Trophoblast cell (in vitro differentiated cells and primary cell): ENCODE measurements around the gene RABGGTB.
"Not testable (repeated sequence)": the region's sequence is repeated elsewhere in the genome, so short reads cannot be mapped to it uniquely, and the experiment has no call there.

ENCODE experiments used
- DNase-seq, 2 donors: peaks; one replicate each; pipeline ENCODE4 v3.0.0-alpha.2; 2016
- H2AFZ ChIP-seq: 2 replicates; pipeline ENCODE4 v1.6.1; 2013; ENCODE audit warnings: low read length, moderate library complexity, mild to moderate bottlenecking; ENCODE audit not compliant: insufficient read depth, poor library complexity
- H2AK5ac ChIP-seq: 2 replicates; pipeline ENCODE4 v1.6.1; 2013; ENCODE audit warnings: mild to moderate bottlenecking, low read length
- H2BK120ac ChIP-seq: 2 replicates; pipeline ENCODE4 v1.6.1; 2013; ENCODE audit warnings: low read length, mild to moderate bottlenecking, moderate library complexity; ENCODE audit not compliant: insufficient read depth, poor library complexity
- H2BK12ac ChIP-seq: 2 replicates; pipeline ENCODE4 v1.6.1; 2013; ENCODE audit warnings: mild to moderate bottlenecking, low read length, moderate library complexity
- H2BK5ac ChIP-seq: 2 replicates; pipeline ENCODE4 v1.6.1; 2013; ENCODE audit warnings: low read length, low read depth, moderate library complexity, mild to moderate bottlenecking; ENCODE audit not compliant: poor library complexity
- H3K14ac ChIP-seq: 2 replicates; pipeline ENCODE4 v1.6.1; 2013; ENCODE audit warnings: mild to moderate bottlenecking, low read length
- H3K18ac ChIP-seq: 2 replicates; pipeline ENCODE4 v1.6.1; 2013; ENCODE audit warnings: mild to moderate bottlenecking, low read length
- H3K23ac ChIP-seq: 2 replicates; pipeline ENCODE4 v1.6.1; 2013; ENCODE audit warnings: low read length
- H3K27ac ChIP-seq: 2 replicates; pipeline ENCODE4 v1.5.1; 2013; ENCODE audit warnings: low read depth, mild to moderate bottlenecking, inconsistent platforms, low read length, moderate library complexity
- H3K27me3 ChIP-seq: 2 replicates; pipeline ENCODE4 v1.6.1; 2013; ENCODE audit warnings: inconsistent platforms, mild to moderate bottlenecking, low read length, moderate library complexity; ENCODE audit not compliant: insufficient read depth
- H3K36me3 ChIP-seq, 2 experiments: 1 replicate in 1 of 2; 2 replicates in 1 of 2; pipeline ENCODE4 v1.6.1; 2013; ENCODE audit warnings: low read length in 2 of 2, mild to moderate bottlenecking in 2 of 2, moderate library complexity in 1 of 2; ENCODE audit not compliant: insufficient read depth in 2 of 2, control insufficient read depth in 1 of 2
- H3K4ac ChIP-seq: 2 replicates; pipeline ENCODE4 v1.6.1; 2013; ENCODE audit warnings: low read depth, mild to moderate bottlenecking, low read length, moderate library complexity
- H3K4me1 ChIP-seq, 2 experiments: 1 replicate in 1 of 2; 2 replicates in 1 of 2; pipeline ENCODE4 v1.6.1; 2013; ENCODE audit warnings: low read length in 2 of 2, mild to moderate bottlenecking in 2 of 2, moderate library complexity in 1 of 2; ENCODE audit not compliant: insufficient read depth in 2 of 2, control insufficient read depth in 1 of 2
- H3K4me2 ChIP-seq: 2 replicates; pipeline ENCODE4 v1.6.1; 2013; ENCODE audit warnings: inconsistent platforms, mild to moderate bottlenecking, low read length, moderate library complexity
- H3K4me3 ChIP-seq: 2 replicates; pipeline ENCODE4 v1.5.1; 2013; ENCODE audit warnings: mild to moderate bottlenecking, low read depth, low read length, inconsistent platforms
- H3K79me1 ChIP-seq: one replicate; pipeline ENCODE4 v1.6.1; 2013; ENCODE audit warnings: low read length
- H3K79me2 ChIP-seq: 2 replicates; pipeline ENCODE4 v1.6.1; 2013; ENCODE audit warnings: low read length, mild to moderate bottlenecking; ENCODE audit not compliant: control insufficient read depth, insufficient read depth, poor library complexity
- H3K9ac ChIP-seq: 2 replicates; pipeline ENCODE4 v1.6.1; 2013; ENCODE audit warnings: mild to moderate bottlenecking, low read length
- H3K9me3 ChIP-seq: 2 replicates; pipeline ENCODE4 v1.6.1; 2013; ENCODE audit warnings: low read depth, mild to moderate bottlenecking, control low read depth, inconsistent platforms, low read length; ENCODE audit not compliant: insufficient read depth
- H4K12ac ChIP-seq: 2 replicates; pipeline ENCODE4 v1.6.1; 2013; ENCODE audit warnings: low read depth, mild to moderate bottlenecking, low read length, moderate library complexity
- H4K8ac ChIP-seq: 2 replicates; pipeline ENCODE4 v1.6.1; 2013; ENCODE audit warnings: low read depth, mild to moderate bottlenecking, low read length, moderate library complexity
- H4K91ac ChIP-seq: one replicate; pipeline ENCODE4 v1.6.1; 2013; ENCODE audit warnings: low read depth, mild to moderate bottlenecking, low read length, moderate library complexity
- WGBS: extraction: QIAGEN DNeasy Blood & Tissue Kit; methylation state at CpG from one replicate; pipeline ENCODE4 v1.1.7; 2013; ENCODE audit warnings: missing lambda C conversion rate; ENCODE audit not compliant: insufficient read length, insufficient coverage; ENCODE audit errors: extremely low coverage; 5-methylcytosine and 5-hydroxymethylcytosine counted together

The RABGGTB gene

DNA sequence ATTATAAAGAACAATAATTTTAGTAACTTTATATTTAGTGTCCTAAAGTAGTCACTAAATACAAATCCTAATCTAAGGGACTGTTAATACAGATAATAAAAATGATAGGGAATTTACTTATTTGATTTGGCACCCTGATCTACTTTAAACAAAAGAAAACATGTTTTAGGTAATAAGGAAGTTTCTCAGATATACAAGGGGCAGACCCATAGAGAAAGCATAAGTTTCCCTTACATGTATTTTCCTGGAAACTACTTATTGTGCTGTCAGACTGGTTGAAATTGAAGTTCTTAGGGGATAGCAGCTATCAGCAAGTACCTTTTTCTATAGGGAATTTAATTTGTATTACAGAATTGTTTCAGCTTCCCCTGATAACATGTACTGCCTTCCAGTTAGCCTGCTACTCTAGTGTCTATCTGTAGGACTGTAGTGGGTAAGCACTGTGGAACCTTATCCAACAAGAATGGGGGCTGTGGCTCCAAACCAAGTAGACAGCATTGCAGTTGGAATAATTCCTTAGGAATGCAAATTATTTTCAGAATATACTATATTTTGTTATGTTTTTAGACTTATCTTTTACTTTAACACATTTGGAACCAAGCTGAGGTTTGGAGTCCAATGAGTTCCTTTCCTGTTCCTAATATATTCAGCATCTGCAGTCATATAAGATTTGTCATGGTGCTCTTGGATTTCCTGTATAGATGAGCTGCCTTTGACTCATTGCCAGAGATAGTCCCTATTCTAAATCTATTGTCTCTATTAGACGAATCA, 25.3 kb downstream of the RABGGTB start:
- H2BK120ac ChIP-seq, result no peak overlapping the region
- H3K27ac ChIP-seq, result no peak overlapping the region
- H3K18ac ChIP-seq, result no peak overlapping the region
- H3K4me1 ChIP-seq, result no peaks in the 10 kb centered on the region
- no peak overlapping the region for H2BK5ac ChIP-seq
- H2AFZ ChIP-seq, result no peak overlapping the region
- no peak overlapping the region for H4K12ac ChIP-seq
- no peak overlapping the region for H3K23ac ChIP-seq
- no peak overlapping the region for H3K14ac ChIP-seq
- H4K91ac ChIP-seq, result no peak overlapping the region
- no peak overlapping the region for H2BK12ac ChIP-seq
- H3K4me2 ChIP-seq, result no peak overlapping the region
- no peak overlapping the region for H4K8ac ChIP-seq
- no peaks in the 10 kb centered on the region for H3K79me1 ChIP-seq
- H3K4me3 ChIP-seq, result no peak overlapping the region
- H3K9ac ChIP-seq, result no peak overlapping the region
- 100% methylated on average over 1 of the region's 1 CpG for WGBS
- H3K4ac ChIP-seq, result no peak overlapping the region
- H2AK5ac ChIP-seq, result no peak overlapping the region
- H3K79me2 ChIP-seq, result no peaks in the 10 kb centered on the region
- no peaks in the 10 kb centered on the region for H3K27me3 ChIP-seq
- H3K9me3 ChIP-seq, result no peaks in the 10 kb centered on the region
- H3K36me3 ChIP-seq, result no peaks in the 10 kb centered on the region
- no peak for DNase-seq

DNA sequence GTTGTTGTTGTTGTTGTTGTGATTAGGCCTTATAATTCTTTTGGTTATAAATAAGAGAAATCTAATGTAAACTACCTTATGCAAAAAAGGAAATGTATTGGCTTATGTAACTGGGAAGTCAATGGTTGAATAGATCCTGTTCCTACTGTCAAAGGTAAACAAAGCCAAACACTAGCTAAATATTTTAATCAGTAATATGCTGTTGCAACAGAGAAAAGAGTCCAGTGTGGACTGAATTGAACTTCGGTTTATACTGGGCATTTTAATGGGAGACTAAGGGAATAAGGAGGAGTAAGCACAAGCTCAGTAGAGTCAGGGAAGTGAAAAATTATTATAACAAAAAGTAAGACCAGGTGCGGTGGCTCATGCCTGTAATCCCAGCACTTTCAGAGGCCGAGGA, 26.0 kb downstream of the RABGGTB start:
- Histone ChIP-seq H3K9me3 (no peaks in the 10 kb centered on the region), H3K4me2 (no peak overlapping the region), H2AK5ac (no peak overlapping the region), H3K9ac (no peak overlapping the region), H3K4me3 (no peak overlapping the region), H2BK5ac (no peak overlapping the region), H4K91ac (no peak overlapping the region), H3K36me3 (no peaks in the 10 kb centered on the region), H3K27ac (no peak overlapping the region), H4K8ac (no peak overlapping the region), H2BK12ac (no peak overlapping the region), H3K14ac (no peak overlapping the region), H3K18ac (no peak overlapping the region), H3K4ac (no peak overlapping the region), H3K79me2 (no peaks in the 10 kb centered on the region), H3K23ac (no peak overlapping the region), H2AFZ (no peak overlapping the region), H3K79me1 (no peaks in the 10 kb centered on the region), H3K27me3 (no peaks in the 10 kb centered on the region), H3K4me1 (no peaks in the 10 kb centered on the region), H4K12ac (no peak overlapping the region), H2BK120ac (no peak overlapping the region)
- DNase-seq, result no peak
- no CpG with 5 or more reads among the region's 3 CpGs for WGBS

GRCh38 chr1:75823596-75823995, 37.5 kb downstream of the RABGGTB start:
- H2AFZ ChIP-seq, H3K27ac ChIP-seq, H4K12ac ChIP-seq, H3K18ac ChIP-seq, H3K9me3 ChIP-seq, H3K23ac ChIP-seq, H4K8ac ChIP-seq, H3K4ac ChIP-seq, H3K36me3 ChIP-seq, H3K4me1 ChIP-seq, H3K4me3 ChIP-seq, H3K79me2 ChIP-seq, H3K27me3 ChIP-seq, H3K14ac ChIP-seq, H2BK12ac ChIP-seq, H2BK5ac ChIP-seq, DNase-seq, H3K9ac ChIP-seq, H2AK5ac ChIP-seq, H3K79me1 ChIP-seq, H4K91ac ChIP-seq, H2BK120ac ChIP-seq, H3K4me2 ChIP-seq: not testable (repeated sequence)
- WGBS, result no CpG with 5 or more reads among the region's 1 CpG

DNA sequence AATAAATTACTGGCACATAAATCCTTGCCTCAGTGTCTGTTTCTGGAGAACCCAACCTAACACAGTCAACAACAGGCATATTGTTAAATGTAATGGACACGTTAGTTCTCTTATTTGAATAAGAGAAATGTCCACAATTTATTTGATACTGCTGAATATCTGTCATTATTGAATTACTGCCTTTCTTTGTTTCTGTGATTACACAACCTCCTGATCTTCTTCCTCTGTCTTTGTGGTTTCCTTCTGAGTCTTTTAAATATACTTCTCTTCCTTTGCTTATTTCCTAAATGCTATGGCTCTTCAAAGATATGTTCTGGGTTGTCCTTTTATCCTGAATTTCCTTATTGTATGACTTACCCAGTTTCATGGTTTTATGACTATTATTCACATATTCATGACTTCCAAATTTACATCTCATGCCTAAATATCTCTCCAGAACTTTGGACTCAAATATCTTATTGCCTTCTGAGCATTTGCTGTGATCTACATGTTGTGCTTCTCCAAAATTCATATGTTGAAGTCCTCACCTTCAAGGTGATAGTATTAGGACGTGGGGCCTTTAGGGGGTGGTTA, 50.6 kb downstream of the RABGGTB start:
- Histone ChIP-seq H3K4ac (no peak overlapping the region), H3K27ac (no peak overlapping the region), H3K4me3 (no peak overlapping the region), H2BK120ac (no peak overlapping the region), H3K79me2 (no peaks in the 10 kb centered on the region), H4K12ac (no peak overlapping the region), H4K91ac (no peak overlapping the region), H3K9me3 (no peaks in the 10 kb centered on the region), H4K8ac (no peak overlapping the region), H3K14ac (no peak overlapping the region), H3K23ac (no peak overlapping the region), H2AFZ (no peak overlapping the region), H3K4me1 (no peaks in the 10 kb centered on the region), H2AK5ac (no peak overlapping the region), H3K18ac (no peak overlapping the region), H3K79me1 (no peaks in the 10 kb centered on the region), H3K4me2 (no peak overlapping the region), H2BK5ac (no peak overlapping the region), H2BK12ac (no peak overlapping the region), H3K27me3 (no peaks in the 10 kb centered on the region), H3K9ac (no peak overlapping the region), H3K36me3 (no peaks in the 10 kb centered on the region)
- DNase-seq, result no peak
- no CpG with 5 or more reads among the region's 2 CpGs for WGBS
